Hepatocyte (in vitro differentiated cells): ENCODE measurements around the gene DHX35. TPM values are rescaled to one million over a fixed set of nuclear protein-coding genes. Genes with fewer than 3 reads are reported as not detected.

Source experiments
- DNase-seq: peaks from one replicate; pipeline ENCODE4 v3.0.0-alpha.2; 2016; ENCODE audit warnings: low spot score
- H2AFZ ChIP-seq: fragments of 200-600 bp; sonication (generic); 2 replicates; pipeline ENCODE4 v1.6.0; 2016; ENCODE audit warnings: antibody characterized with exemption, mild to moderate bottlenecking
- H3K27ac ChIP-seq: fragments of 200-600 bp; sonication (generic); 2 replicates; pipeline ENCODE4 v1.5.1; 2016; ENCODE audit warnings: mild to moderate bottlenecking
- H3K27me3 ChIP-seq: fragments of 200-600 bp; sonication (generic); 2 replicates; pipeline ENCODE4 v1.6.1; 2016
- H3K36me3 ChIP-seq: fragments of 200-600 bp; sonication (generic); replicated peaks from 2 replicates; pipeline ENCODE4 v1.5.1; 2016; ENCODE audit warnings: low read depth; ENCODE audit not compliant: insufficient read depth
- H3K4me1 ChIP-seq: fragments of 200-600 bp; sonication (generic); 2 replicates; pipeline ENCODE4 v1.5.1; 2016; ENCODE audit warnings: mild to moderate bottlenecking, moderate library complexity; ENCODE audit not compliant: insufficient read depth
- H3K4me2 ChIP-seq: fragments of 200-600 bp; sonication (generic); 2 replicates; pipeline ENCODE4 v1.6.0; 2016
- H3K4me3 ChIP-seq: fragments of 200-600 bp; sonication (generic); 2 replicates; pipeline ENCODE4 v1.5.1; 2016; ENCODE audit warnings: mild to moderate bottlenecking
- H3K79me2 ChIP-seq: fragments of 200-600 bp; sonication (generic); 2 replicates; pipeline ENCODE4 v1.6.0; 2017; ENCODE audit warnings: mild to moderate bottlenecking
- H3K9me2 ChIP-seq: fragments of 200-600 bp; sonication (generic); replicated peaks from 2 replicates; pipeline ENCODE4 v1.6.0; 2017; ENCODE audit warnings: mild to moderate bottlenecking; ENCODE audit not compliant: insufficient read depth
- H3K9me3 ChIP-seq: fragments of 200-600 bp; sonication (generic); 2 replicates; pipeline ENCODE4 v1.5.1; 2016; ENCODE audit warnings: low read depth, mild to moderate bottlenecking
- H4K20me1 ChIP-seq: fragments of 200-600 bp; sonication (generic); 2 replicates; pipeline ENCODE4 v1.6.0; 2016; ENCODE audit warnings: mild to moderate bottlenecking; ENCODE audit not compliant: insufficient read depth, poor library complexity, severe bottlenecking
- CTCF ChIP-seq: fragments of 200-600 bp; sonication (generic); IDR thresholded peaks from 2 replicates; pipeline ENCODE4 v1.5.1; 2016; ENCODE audit warnings: antibody characterized with exemption, mild to moderate bottlenecking; ENCODE audit not compliant: poor library complexity
- EZH2 ChIP-seq: fragments of 200-600 bp; sonication (generic); IDR thresholded peaks from 2 replicates; pipeline ENCODE4 v1.6.1; 2016; ENCODE audit warnings: antibody characterized with exemption, mild to moderate bottlenecking, borderline replicate concordance
- EZH2phosphoT487 ChIP-seq: fragments of 200-600 bp; sonication (generic); IDR thresholded peaks from one replicate; pipeline ENCODE4 v1.6.1; 2018; ENCODE audit warnings: antibody characterized with exemption, mild to moderate bottlenecking, low read depth, moderate library complexity; ENCODE audit not compliant: unreplicated experiment, severe bottlenecking
- WGBS: methylation state at CpG from one replicate; pipeline ENCODE4 v1.1.6; 2016; ENCODE audit warnings: low lambda C conversion rate; ENCODE audit errors: missing lambda C conversion rate; 5-methylcytosine and 5-hydroxymethylcytosine counted together
- polyA plus RNA-seq: library from polyadenylated mRNA; unstranded; fragments of >200 nt; fragmentation: Nextera tagmentation; extraction: Ambion mirVana; gene quantifications from 2 replicates; pipeline ENCODE4 v1.2.1, GENCODE V29; 2016
- total RNA-seq: library from RNA; depleted of rRNA; stranded (reverse); fragments of >200 nt; gene quantifications from 2 replicates; pipeline ENCODE4 v1.2.3, GENCODE V29; 2014

Gene DHX35
- total and polyA plus RNA-seq, 2 experiments from 2014 or later, result 4.4 to 10.6 TPM

DNA sequence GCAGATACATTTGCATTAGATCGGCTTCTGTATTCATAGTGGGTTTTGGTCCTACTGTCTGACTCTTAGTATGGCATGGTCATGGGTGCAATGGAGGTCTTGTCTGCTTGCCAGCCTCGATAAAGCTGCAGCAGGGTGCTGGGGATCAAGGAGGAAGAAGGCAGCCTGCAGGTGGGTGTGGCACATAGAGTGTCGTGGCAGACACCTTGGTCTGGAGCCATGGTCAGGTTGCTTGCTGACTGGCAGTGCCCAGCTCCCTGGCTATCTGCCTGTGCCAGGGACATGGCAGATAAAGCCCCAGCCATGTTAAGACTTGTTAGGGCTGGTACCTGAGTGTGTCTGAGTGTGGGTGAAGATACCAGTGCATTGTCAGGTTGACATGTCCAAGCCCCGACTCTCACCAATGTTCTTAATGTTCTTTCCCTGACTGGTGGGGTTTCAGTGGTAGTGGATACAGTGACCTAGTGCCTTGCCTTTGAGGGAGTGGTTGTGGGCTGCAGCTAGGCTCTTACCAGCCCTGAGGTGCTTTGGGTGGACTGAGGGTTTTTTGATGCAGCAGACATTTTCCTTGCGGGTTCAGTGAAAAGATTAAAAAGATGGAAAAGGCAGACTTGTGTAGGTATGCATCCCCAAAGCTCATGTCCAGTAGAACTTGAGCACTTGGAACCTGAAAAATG, 34.1 kb upstream of the DHX35 start:
- no peak for DNase-seq
- no peak for TF ChIP-seq EZH2phosphoT487
- TF ChIP-seq EZH2, result no peak
- TF ChIP-seq CTCF, result no peak
- Histone ChIP-seq H4K20me1 (no peaks in the 10 kb centered on the region), H3K4me1 (peaks cover 3% of the 10 kb centered on the region), H3K79me2 (peaks cover 62% of the 10 kb centered on the region), H2AFZ (no peak overlapping the region), H3K27ac (no peak overlapping the region), H3K9me2 (no peaks in the 10 kb centered on the region), H3K4me2 (peak overlapping the region; percentile 90), H3K36me3 (no peaks in the 10 kb centered on the region), H3K9me3 (no peaks in the 10 kb centered on the region), H3K27me3 (no peaks in the 10 kb centered on the region), H3K4me3 (no peak overlapping the region)
- 79% methylated on average over 5 of the region's 5 CpGs for WGBS

GRCh38 chr20:38930242-38930569, 31.9 kb upstream of the DHX35 start:
- Histone ChIP-seq H3K4me1 (peaks cover 3% of the 10 kb centered on the region), H3K9me2 (no peaks in the 10 kb centered on the region), H3K9me3 (no peaks in the 10 kb centered on the region), H3K4me3 (no peak overlapping the region), H3K36me3 (no peaks in the 10 kb centered on the region), H2AFZ (no peak overlapping the region), H3K4me2 (no peak overlapping the region), H3K27me3 (no peaks in the 10 kb centered on the region), H3K79me2 (peaks cover 82% of the 10 kb centered on the region), H3K27ac (no peak overlapping the region), H4K20me1 (no peaks in the 10 kb centered on the region)
- 100% methylated on average over 1 of the region's 1 CpG for WGBS
- DNase-seq, result no peak
- TF ChIP-seq CTCF (no peak), EZH2phosphoT487 (no peak), EZH2 (no peak)

DNA sequence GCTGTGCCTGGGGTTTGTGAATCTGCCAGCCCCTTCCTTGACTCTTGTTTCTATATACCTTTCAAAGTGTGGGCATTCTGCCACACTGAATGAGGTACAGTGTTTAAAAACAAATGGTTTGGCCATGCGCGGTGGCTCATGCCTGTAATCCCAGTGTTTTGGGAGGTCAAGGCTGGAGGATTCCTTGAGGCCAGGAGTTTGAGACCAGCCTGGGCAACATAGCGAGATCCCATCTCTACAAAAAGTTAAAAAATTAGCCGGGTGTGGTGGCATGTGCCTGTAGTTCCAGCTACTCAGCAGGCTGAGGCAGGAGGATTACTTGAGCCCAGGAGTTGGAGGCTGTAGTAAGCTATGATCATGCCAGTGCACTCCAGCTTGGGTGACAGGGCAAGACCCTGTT, 30.2 kb upstream of the DHX35 start:
- Histone ChIP-seq H3K4me1 (peaks cover 3% of the 10 kb centered on the region), H3K9me3 (no peaks in the 10 kb centered on the region), H3K27ac (peak overlapping the region; percentile 28), H4K20me1 (no peaks in the 10 kb centered on the region), H3K4me3 (no peak overlapping the region), H3K36me3 (no peaks in the 10 kb centered on the region), H3K27me3 (no peaks in the 10 kb centered on the region), H2AFZ (no peak overlapping the region), H3K9me2 (no peaks in the 10 kb centered on the region), H3K79me2 (peaks cover 96% of the 10 kb centered on the region), H3K4me2 (no peak overlapping the region)
- TF ChIP-seq CTCF (no peak), EZH2phosphoT487 (no peak), EZH2 (no peak)
- WGBS, result 92% methylated on average over 4 of the region's 4 CpGs
- DNase-seq, result no peak
